BJ (cell line): ENCODE data around the gene LRP6. TPM values are rescaled to one million over a fixed set of nuclear protein-coding genes. Genes with fewer than 3 reads are reported as not detected.

Experiments used
- CTCF ChIA-PET: fragments of 350-600 bp; formaldehyde crosslinking; extraction: SDS; loops from one replicate; lab custom pipeline; 2021; ENCODE audit warnings: antibody characterized with exemption, inconsistent platforms; lab: Yijun Ruan, JAX
- POLR2A ChIA-PET: fragments of 300-600 bp; sonication (Branson Sonifier 250); formaldehyde crosslinking; extraction: SDS; loops from one replicate; lab custom pipeline; 2021; ENCODE audit warnings: antibody characterized with exemption; lab: Charles Lee
- DNase-seq: peaks from one replicate; pipeline ENCODE4 v3.0.0-alpha.2; 2011; ENCODE audit warnings: low read depth
- H3K27me3 ChIP-seq: 2 replicates; pipeline ENCODE4 v1.6.0; 2011; ENCODE audit warnings: low read length; ENCODE audit not compliant: control insufficient read depth, insufficient read depth
- H3K36me3 ChIP-seq: 2 replicates; pipeline ENCODE4 v1.5.1; 2011; ENCODE audit warnings: low read length; ENCODE audit not compliant: control insufficient read depth, insufficient read depth
- H3K4me3 ChIP-seq: 2 replicates; pipeline ENCODE4 v1.5.1; 2011; ENCODE audit warnings: low read depth, mild to moderate bottlenecking, control low read depth, low read length
- polyA plus RNA-seq: library from polyadenylated mRNA; depleted of rRNA; stranded (reverse); fragments of >200 nt; gene quantifications from 2 replicates; pipeline ENCODE4 v1.2.3, GENCODE V29; 2011
- TF ChIP-seq, protein P1 (sequence below): IDR thresholded peaks from 2 replicates; pipeline ENCODE4 v1.5.1; 2011; ENCODE audit warnings: low read depth, mild to moderate bottlenecking, control low read depth, inconsistent platforms, low read length, moderate library complexity; ENCODE audit not compliant: insufficient read depth

LRP6 gene
- polyA plus RNA-seq, 1 experiment, result 28.9 TPM

DNA sequence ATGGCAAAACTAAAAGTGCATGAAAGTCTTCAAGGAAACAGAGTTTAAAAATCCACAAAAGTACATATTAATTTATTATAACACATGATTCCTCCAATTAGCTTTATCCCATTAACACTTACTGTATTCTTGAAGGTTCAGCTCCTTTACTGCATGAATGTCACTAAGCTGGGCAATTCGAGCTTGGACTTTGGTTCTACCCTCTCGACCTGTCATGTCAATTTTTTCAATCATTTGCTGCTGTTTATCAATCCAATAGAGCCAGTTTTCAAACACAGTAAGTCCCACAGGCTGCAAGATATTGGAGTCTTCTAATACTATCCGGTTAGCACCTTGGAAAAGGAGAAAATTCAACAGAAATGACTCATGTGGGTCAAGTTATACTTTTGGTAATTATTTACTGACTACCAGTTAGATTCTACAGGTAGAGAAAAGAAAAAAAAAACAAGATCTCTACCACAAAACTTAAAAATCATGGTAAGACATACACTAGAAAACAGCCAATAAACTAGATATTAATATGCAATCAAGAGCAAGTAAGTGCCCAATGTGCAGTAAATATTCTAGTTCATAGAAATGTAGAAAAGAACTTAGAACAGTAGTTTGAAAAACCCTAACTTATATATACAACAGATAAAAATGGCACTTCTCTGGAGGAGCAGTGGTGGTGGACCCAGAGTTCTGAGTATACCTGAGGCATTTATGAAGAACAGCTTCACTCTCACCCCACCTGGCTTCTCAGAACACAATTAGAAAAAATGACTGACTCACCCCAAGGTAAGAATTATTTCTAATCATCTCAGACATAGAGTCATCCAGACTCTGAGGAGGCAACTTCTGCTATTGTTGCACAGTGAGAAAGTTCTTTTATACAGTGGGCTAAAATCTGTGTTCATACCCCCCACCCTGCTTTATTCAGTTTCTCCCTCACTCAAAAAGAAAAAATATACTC is 128.4 kb downstream of the LRP6 start:
- CTCF ChIA-PET, result interaction anchor here (0.9 to 1.1 kb wide), 2 partner anchors 9 to 12 kb away, joined by 3 read pairs; no protein-coding TSS in a partner anchor
- POLR2A ChIA-PET, result no interaction called here
- H3K4me3 ChIP-seq, result no peak overlapping the region
- TF ChIP-seq, protein P1, sequence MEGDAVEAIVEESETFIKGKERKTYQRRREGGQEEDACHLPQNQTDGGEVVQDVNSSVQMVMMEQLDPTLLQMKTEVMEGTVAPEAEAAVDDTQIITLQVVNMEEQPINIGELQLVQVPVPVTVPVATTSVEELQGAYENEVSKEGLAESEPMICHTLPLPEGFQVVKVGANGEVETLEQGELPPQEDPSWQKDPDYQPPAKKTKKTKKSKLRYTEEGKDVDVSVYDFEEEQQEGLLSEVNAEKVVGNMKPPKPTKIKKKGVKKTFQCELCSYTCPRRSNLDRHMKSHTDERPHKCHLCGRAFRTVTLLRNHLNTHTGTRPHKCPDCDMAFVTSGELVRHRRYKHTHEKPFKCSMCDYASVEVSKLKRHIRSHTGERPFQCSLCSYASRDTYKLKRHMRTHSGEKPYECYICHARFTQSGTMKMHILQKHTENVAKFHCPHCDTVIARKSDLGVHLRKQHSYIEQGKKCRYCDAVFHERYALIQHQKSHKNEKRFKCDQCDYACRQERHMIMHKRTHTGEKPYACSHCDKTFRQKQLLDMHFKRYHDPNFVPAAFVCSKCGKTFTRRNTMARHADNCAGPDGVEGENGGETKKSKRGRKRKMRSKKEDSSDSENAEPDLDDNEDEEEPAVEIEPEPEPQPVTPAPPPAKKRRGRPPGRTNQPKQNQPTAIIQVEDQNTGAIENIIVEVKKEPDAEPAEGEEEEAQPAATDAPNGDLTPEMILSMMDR, result no peak
- DNase-seq, result no peak
- H3K36me3 ChIP-seq, result peaks cover 3% of the 10 kb centered on the region; the same call in 1 of the 2 replicates
- no peaks in the 10 kb centered on the region for H3K27me3 ChIP-seq

DNA sequence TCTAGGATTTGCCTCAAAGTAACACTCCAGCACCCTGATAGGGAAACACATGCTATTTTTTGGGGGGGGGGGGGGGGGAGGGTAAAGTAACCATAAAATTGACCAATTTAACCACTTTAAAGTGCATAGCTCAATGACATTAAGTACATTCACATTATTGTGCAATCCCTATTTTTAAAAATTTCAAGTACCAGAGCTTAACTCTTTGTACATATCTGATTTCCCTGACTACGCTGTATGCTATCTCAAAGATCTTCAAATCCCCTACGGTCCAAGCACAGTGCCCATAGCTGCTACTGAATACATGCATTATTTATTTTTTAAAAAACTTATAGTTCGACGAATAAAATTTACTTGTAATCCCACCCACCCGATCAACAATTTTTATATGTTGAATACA is 133.1 kb downstream of the LRP6 start:
- no peaks in the 10 kb centered on the region; the same call in none of the 2 replicates for H3K36me3 ChIP-seq
- ChIA-PET CTCF (no interaction called here), POLR2A (no interaction called here)
- no peaks in the 10 kb centered on the region for H3K27me3 ChIP-seq
- no peak overlapping the region for H3K4me3 ChIP-seq
- TF ChIP-seq, protein P1, result no peak
- no peak for DNase-seq

DNA sequence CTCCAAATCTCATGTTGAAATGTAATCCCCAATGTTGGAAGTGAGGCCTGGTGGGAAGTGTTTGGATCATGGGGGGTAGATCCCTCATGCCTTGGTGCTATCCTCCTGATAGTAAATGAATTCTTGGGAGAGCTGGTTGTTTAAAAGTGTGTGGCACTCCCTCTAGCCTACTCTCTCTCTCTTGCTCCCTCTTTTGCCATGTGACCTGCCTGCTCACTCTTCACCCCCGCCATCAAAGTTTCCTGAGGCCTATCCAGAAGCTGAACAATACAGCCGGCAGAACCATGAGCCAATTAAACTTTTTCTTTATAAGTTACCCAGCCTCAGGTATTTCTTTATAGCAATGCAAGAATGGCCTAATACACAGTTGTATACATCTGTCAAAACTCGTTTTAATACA is 133.6 kb downstream of the LRP6 start:
- DNase-seq, result no peak
- TF ChIP-seq, protein P1, result no peak
- H3K27me3 ChIP-seq, result no peaks in the 10 kb centered on the region
- H3K36me3 ChIP-seq, result no peaks in the 10 kb centered on the region; the same call in none of the 2 replicates
- POLR2A ChIA-PET, result no interaction called here
- CTCF ChIA-PET, result no interaction called here
- no peak overlapping the region for H3K4me3 ChIP-seq

DNA sequence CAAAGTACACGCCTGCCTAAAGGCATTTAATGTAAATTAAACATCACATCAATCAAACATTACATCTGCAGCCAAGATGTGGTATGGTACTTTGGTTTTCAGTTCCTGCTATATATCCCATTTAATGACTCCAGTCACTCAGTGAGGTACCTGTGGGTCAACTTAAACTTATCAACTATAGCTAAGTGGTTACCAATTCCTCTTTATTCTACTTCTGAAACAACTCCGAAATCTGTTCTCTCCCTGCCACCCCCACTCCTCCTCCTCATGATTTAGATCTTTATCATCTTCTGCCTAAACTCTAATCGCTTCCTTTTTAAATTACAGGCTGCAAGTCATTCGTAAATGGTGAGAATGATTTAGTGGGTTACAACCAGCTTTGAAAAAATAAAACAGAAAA is 138.2 kb downstream of the LRP6 start:
- CTCF ChIA-PET, result interaction anchor here (0.8 to 1.3 kb wide), 2 partner anchors 10 to 308 kb away, joined by 3 read pairs; no protein-coding TSS in a partner anchor
- Histone ChIP-seq H3K36me3 (peaks cover 4% of the 10 kb centered on the region), H3K27me3 (no peaks in the 10 kb centered on the region), H3K4me3 (no peak overlapping the region)
- POLR2A ChIA-PET, result no interaction called here
- TF ChIP-seq, protein P1, result no peak
- DNase-seq, result no peak

DNA sequence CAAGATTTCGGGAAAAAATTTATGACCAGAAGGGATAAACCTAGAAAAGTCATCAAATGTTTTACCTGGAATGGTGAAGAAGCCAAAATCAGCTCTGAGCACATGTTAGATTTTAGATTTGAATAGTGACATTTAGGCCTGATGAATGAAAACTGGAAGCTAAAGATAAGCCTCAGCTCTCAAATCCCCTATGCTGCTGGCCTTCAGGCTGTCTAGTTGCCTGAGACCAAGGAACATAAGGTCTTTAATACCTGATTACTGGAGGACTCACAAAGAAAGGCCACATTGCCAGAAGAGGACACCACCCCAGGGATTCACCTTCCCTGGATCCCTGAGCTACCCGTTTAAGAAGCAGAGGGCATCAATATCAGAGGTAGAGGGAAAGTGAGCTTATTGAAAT is 139.5 kb downstream of the LRP6 start:
- TF ChIP-seq, protein P1, result no peak
- CTCF ChIA-PET, result interaction anchor here (0.8 kb wide), 1 partner anchor 200 kb away, joined by 3 read pairs; no protein-coding TSS in a partner anchor
- H3K36me3 ChIP-seq, result peaks cover 5% of the 10 kb centered on the region
- POLR2A ChIA-PET, result no interaction called here
- H3K4me3 ChIP-seq, result no peak overlapping the region
- no peaks in the 10 kb centered on the region for H3K27me3 ChIP-seq
- no peak for DNase-seq
